Fibroblast of lung (primary cell): ENCODE results near the gene UAP1. TPM values are rescaled to one million over a fixed set of nuclear protein-coding genes. Genes with fewer than 3 reads are reported as not detected.

Experiments
- DNase-seq, 2 donors: peaks; one replicate each; pipeline versions ENCODE4 v3.0.0 to v3.0.0-alpha.2; 2010; ENCODE audit warnings: low read depth in 2 of 2
- H2AFZ ChIP-seq: 2 replicates; pipeline ENCODE4 v1.5.1; 2012; ENCODE audit warnings: low read length, control low read depth, inconsistent platforms
- H3K27ac ChIP-seq: 2 replicates; pipeline ENCODE4 v1.5.1; 2011; ENCODE audit warnings: low read length, control low read depth; ENCODE audit not compliant: insufficient read depth
- H3K27me3 ChIP-seq: 2 replicates; pipeline ENCODE4 v1.5.1; 2011; ENCODE audit warnings: mild to moderate bottlenecking, low read length; ENCODE audit not compliant: control insufficient read depth, insufficient read depth
- H3K36me3 ChIP-seq: 2 replicates; pipeline ENCODE4 v1.5.1; 2011; ENCODE audit warnings: low read length; ENCODE audit not compliant: control insufficient read depth, insufficient read depth
- H3K4me1 ChIP-seq: 2 replicates; pipeline ENCODE4 v1.5.1; 2011; ENCODE audit warnings: low read length; ENCODE audit not compliant: control insufficient read depth, insufficient read depth; ENCODE audit errors: extremely low read depth
- H3K4me2 ChIP-seq: 2 replicates; pipeline ENCODE4 v1.5.1; 2011; ENCODE audit warnings: low read length, control low read depth; ENCODE audit not compliant: insufficient read depth; ENCODE audit errors: extremely low read depth
- H3K4me3 ChIP-seq, 4 experiments: fragments of 200-600 bp in 1 of 4; sonication (generic) in 1 of 4; replicated peaks in 1 of 4; 2 replicates each; pipeline ENCODE4 v1.5.1; 2011 to 2016; ENCODE audit warnings: low read length in 4 of 4, low read depth in 3 of 4, mild to moderate bottlenecking in 3 of 4, control low read depth in 2 of 4, inconsistent platforms in 1 of 4, mixed read lengths in 1 of 4; ENCODE audit not compliant: insufficient read depth in 1 of 4; ENCODE audit errors: control extremely low read depth in 1 of 4
- H3K79me2 ChIP-seq: 2 replicates; pipeline ENCODE4 v1.5.1; 2012; ENCODE audit warnings: mild to moderate bottlenecking, low read length, inconsistent platforms; ENCODE audit not compliant: control insufficient read depth, insufficient read depth
- H3K9ac ChIP-seq: 2 replicates; pipeline ENCODE4 v1.5.1; 2011; ENCODE audit warnings: mild to moderate bottlenecking, low read length, control low read depth; ENCODE audit not compliant: insufficient read depth
- H3K9me3 ChIP-seq: 2 replicates; pipeline ENCODE4 v1.5.1; 2012; ENCODE audit warnings: low read depth, low read length; ENCODE audit not compliant: control insufficient read depth, insufficient read depth
- H4K20me1 ChIP-seq: 2 replicates; pipeline ENCODE4 v1.5.1; 2011; ENCODE audit warnings: low read length; ENCODE audit not compliant: control insufficient read depth, insufficient read depth; ENCODE audit errors: extremely low read depth
- CTCF ChIP-seq, 2 donors: IDR thresholded peaks in 1 of 2; conservative IDR thresholded peaks in 1 of 2; 1 replicate in 1 of 2; 2 replicates in 1 of 2; pipeline ENCODE4 v1.5.1; 2011 to 2012; ENCODE audit warnings: low read length in 2 of 2, control low read depth in 1 of 2, inconsistent platforms in 1 of 2, low read depth in 1 of 2, mild to moderate bottlenecking in 1 of 2
- EZH2 ChIP-seq: IDR thresholded peaks from 2 replicates; pipeline ENCODE4 v1.5.1; 2012; ENCODE audit warnings: low read length, control low read depth, mild to moderate bottlenecking; ENCODE audit errors: missing control alignments
- polyA plus RNA-seq, 2 donors: library from polyadenylated mRNA; depleted of rRNA in 1 of 2; stranded (reverse) in 1 of 2; unstranded in 1 of 2; fragments of >200 nt; gene quantifications; 2 replicates each; pipeline ENCODE4 v1.2.1, GENCODE V29; 2011 to 2012; ENCODE audit warnings: missing spikeins in 1 of 2
- total RNA-seq: library from RNA; depleted of rRNA; stranded (reverse); fragments of >200 nt; gene quantifications from 2 replicates; pipeline ENCODE4 v1.2.1, GENCODE V29; 2014

UAP1 gene
- total and polyA plus RNA-seq, 2 donors (not counting 1 experiment from before 2014, with no cell fraction given), result 81.9 to 108 TPM

- Histone ChIP-seq H3K27ac (peak overlapping the region; percentile 88), H3K27me3 (no peaks in the 10 kb centered on the region), H3K79me2 (peaks cover 45% of the 10 kb centered on the region), H3K4me3 (peak overlapping the region; percentile 27 to 94 (median 40)), H3K4me1 (peaks cover 5% of the 10 kb centered on the region), H3K4me2 (peak overlapping the region; percentile 9), H3K36me3 (peaks cover 3% of the 10 kb centered on the region), H3K9me3 (no peaks in the 10 kb centered on the region), H4K20me1 (no peaks in the 10 kb centered on the region), H2AFZ (peak overlapping the region; percentile 6), H3K9ac (peak overlapping the region; percentile 97)
- peak; percentile 96 for DNase-seq
- TF ChIP-seq CTCF (conservative IDR thresholded peaks at IDR 0.05 in 1 of 2, IDR thresholded peaks at IDR 0.05 in 1 of 2; ENCODE audit: low read depth in 1 of 2, low read length in 2 of 2), result no peak
- no peak for TF ChIP-seq EZH2
These were observed 396 bp upstream of the UAP1 start for GRCh38 chr1:162561037-162561615.

- Histone ChIP-seq H3K79me2 (peaks cover 58% of the 10 kb centered on the region), H3K27ac (peak overlapping the region; percentile 88), H2AFZ (no peak overlapping the region), H4K20me1 (no peaks in the 10 kb centered on the region), H3K4me2 (peak overlapping the region; percentile 85), H3K4me3 (peak overlapping the region; percentile 60 to 94 (median 79)), H3K4me1 (peaks cover 5% of the 10 kb centered on the region), H3K27me3 (no peaks in the 10 kb centered on the region), H3K9me3 (no peaks in the 10 kb centered on the region), H3K9ac (peak overlapping the region; percentile 36), H3K36me3 (peaks cover 4% of the 10 kb centered on the region)
- DNase-seq, result peak; percentile 67 to 73
- TF ChIP-seq CTCF (conservative IDR thresholded peaks at IDR 0.05 in 1 of 2, IDR thresholded peaks at IDR 0.05 in 1 of 2; ENCODE audit: low read depth in 1 of 2, low read length in 2 of 2), result no peak
- no peak for TF ChIP-seq EZH2
These were observed 927 bp downstream of the UAP1 start for GRCh38 chr1:162562470-162562828.

GRCh38 chr1:162564762-162565218 lies 3.3 kb downstream of the UAP1 start:
- TF ChIP-seq CTCF (conservative IDR thresholded peaks at IDR 0.05 in 1 of 2, IDR thresholded peaks at IDR 0.05 in 1 of 2; ENCODE audit: low read depth in 1 of 2, low read length in 2 of 2) (no peak), EZH2 (no peak)
- H3K9ac ChIP-seq, result no peak overlapping the region
- no peaks in the 10 kb centered on the region for H4K20me1 ChIP-seq

More at GRCh38 chr1:162564762-162565218, 3.3 kb downstream of the UAP1 start:
- Histone ChIP-seq H3K36me3 (peaks cover 4% of the 10 kb centered on the region), H3K27me3 (no peaks in the 10 kb centered on the region), H3K9me3 (no peaks in the 10 kb centered on the region), H3K4me1 (peaks cover 5% of the 10 kb centered on the region), H2AFZ (no peak overlapping the region), H3K4me3 (peak overlapping the region in 1 of 4 experiments; percentile 24), H3K79me2 (peaks cover 80% of the 10 kb centered on the region), H3K4me2 (peak overlapping the region; percentile 56), H3K27ac (no peak overlapping the region)
- peak in 1 of 2 donors; percentile 29 for DNase-seq
